Breast epithelium (tissue), 4 donors: ENCODE results near the gene RPS6KL1. TPM values are rescaled to one million over a fixed set of nuclear protein-coding genes. Genes with fewer than 3 reads are reported as not detected.

Experiments used
- DNase-seq, 2 donors: peaks; one replicate each; pipeline ENCODE4 v3.0.0-alpha.2; 2019; ENCODE audit warnings: low spot score in 2 of 2
- H3K27ac ChIP-seq, 2 donors: fragments of 200-600 bp; sonication (generic) in 1 of 2; one replicate each; pipeline ENCODE4 v1.5.1; 2016 to 2019; ENCODE audit warnings: mild to moderate bottlenecking in 1 of 2
- H3K27me3 ChIP-seq, 2 donors: fragments of 200-600 bp; sonication (generic) in 1 of 2; one replicate each; pipeline versions ENCODE4 v1.5.1 to v1.6.0; 2017 to 2019; ENCODE audit warnings: control low read depth in 1 of 2, mild to moderate bottlenecking in 1 of 2
- H3K36me3 ChIP-seq: fragments of 200-600 bp; one replicate; pipeline ENCODE4 v1.5.1; 2019
- H3K4me1 ChIP-seq, 2 donors: fragments of 200-600 bp; sonication (generic); one replicate each; pipeline ENCODE4 v1.5.1; 2016 to 2019; ENCODE audit warnings: control low read depth in 1 of 2
- H3K4me3 ChIP-seq, 3 donors: fragments of 200-600 bp; sonication (generic); 1 replicate in 2 of 3; 2 replicates in 1 of 3; pipeline ENCODE4 v1.5.1; 2016 to 2019; ENCODE audit warnings: mild to moderate bottlenecking in 3 of 3, moderate library complexity in 2 of 3
- H3K9me3 ChIP-seq, 2 donors: fragments of 200-600 bp; sonication (generic) in 1 of 2; one replicate each; pipeline ENCODE4 v1.5.1; 2016 to 2019; ENCODE audit warnings: control low read depth in 1 of 2
- POLR2A ChIP-seq: fragments of 450-650 bp; IDR thresholded peaks from one replicate; pipeline ENCODE4 v1.6.1; 2016; ENCODE audit warnings: antibody characterized with exemption, mild to moderate bottlenecking, moderate library complexity
- POLR2AphosphoS5 ChIP-seq, 3 donors: sonication (generic); formaldehyde crosslinking; IDR thresholded peaks; one replicate each; pipeline ENCODE4 v1.6.1; 2017; ENCODE audit warnings: antibody characterized with exemption in 3 of 3
- intact Hi-C: fragments of 100-400 bp; cut with DNase I; formaldehyde crosslinking; loops from one replicate; pipeline ENCODE4 v1.15.1; 2023; ENCODE audit warnings: low total_unique reads
- total RNA-seq, 3 donors: library from RNA; depleted of rRNA; stranded (reverse); fragments of >200 nt; gene quantifications; one replicate each; pipeline ENCODE4 v1.1.0, GENCODE V29; 2016
- TF ChIP-seq, protein P1 (sequence below), 3 donors: fragments of 450-650 bp; IDR thresholded peaks; one replicate each; pipeline ENCODE4 v1.5.1; 2016 to 2017; ENCODE audit warnings: antibody characterized with exemption in 3 of 3, mild to moderate bottlenecking in 3 of 3, moderate library complexity in 3 of 3

The RPS6KL1 gene
- total RNA-seq, 3 donors from 2014 or later, result 2.9 to 5.6 (median 3.3) TPM

DNA sequence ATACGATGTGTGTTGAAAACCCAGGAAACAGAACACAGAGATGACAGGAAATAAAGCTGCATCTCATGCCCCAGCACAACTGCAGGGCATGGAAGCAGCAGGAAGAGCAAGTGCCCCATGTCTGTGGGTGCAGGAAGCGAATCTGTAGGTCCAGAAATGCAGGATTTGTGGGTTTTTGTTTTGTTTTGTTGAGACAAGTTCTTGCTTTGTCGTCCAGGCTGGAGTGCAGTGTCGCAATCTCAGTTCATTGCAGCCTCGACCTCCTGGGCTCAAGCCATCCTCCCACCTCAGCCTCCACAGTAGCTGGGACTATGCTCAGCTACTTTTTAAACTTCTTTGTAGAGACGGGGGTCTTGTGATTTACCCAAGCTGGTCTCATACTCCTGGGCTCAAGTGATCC lies 6.2 kb upstream of the RPS6KL1 start:
- no peak overlapping the region for H3K4me3 ChIP-seq
- no peaks in the 10 kb centered on the region for H3K36me3 ChIP-seq
- H3K27ac ChIP-seq, result no peak overlapping the region
- intact Hi-C loops, result no loop called here
- no peak for TF ChIP-seq POLR2AphosphoS5 (IDR thresholded peaks at IDR 0.05)
- TF ChIP-seq, protein P1, sequence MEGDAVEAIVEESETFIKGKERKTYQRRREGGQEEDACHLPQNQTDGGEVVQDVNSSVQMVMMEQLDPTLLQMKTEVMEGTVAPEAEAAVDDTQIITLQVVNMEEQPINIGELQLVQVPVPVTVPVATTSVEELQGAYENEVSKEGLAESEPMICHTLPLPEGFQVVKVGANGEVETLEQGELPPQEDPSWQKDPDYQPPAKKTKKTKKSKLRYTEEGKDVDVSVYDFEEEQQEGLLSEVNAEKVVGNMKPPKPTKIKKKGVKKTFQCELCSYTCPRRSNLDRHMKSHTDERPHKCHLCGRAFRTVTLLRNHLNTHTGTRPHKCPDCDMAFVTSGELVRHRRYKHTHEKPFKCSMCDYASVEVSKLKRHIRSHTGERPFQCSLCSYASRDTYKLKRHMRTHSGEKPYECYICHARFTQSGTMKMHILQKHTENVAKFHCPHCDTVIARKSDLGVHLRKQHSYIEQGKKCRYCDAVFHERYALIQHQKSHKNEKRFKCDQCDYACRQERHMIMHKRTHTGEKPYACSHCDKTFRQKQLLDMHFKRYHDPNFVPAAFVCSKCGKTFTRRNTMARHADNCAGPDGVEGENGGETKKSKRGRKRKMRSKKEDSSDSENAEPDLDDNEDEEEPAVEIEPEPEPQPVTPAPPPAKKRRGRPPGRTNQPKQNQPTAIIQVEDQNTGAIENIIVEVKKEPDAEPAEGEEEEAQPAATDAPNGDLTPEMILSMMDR (IDR thresholded peaks at IDR 0.05), result no peak
- no peaks in the 10 kb centered on the region for H3K27me3 ChIP-seq
- H3K4me1 ChIP-seq, result no peaks in the 10 kb centered on the region
- no peaks in the 10 kb centered on the region for H3K9me3 ChIP-seq
- DNase-seq, result no peak

DNA sequence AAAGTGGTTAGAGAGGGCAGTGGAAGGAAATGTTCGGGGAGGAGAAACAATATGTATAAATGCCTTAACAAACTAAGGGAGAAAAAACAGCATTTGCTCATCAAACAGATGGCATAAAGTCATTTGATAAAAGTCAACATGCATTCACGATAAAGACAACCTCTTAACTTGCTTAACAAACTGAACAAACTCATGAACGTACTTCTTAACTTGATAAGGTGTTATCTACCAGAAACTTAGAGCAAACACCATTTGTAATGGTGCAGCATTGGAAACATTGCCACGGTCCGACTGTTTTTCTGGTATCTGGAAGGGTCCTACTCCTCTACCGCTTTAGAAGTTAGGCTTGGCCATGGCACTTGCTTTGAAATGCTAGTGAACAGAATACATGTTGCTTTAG lies 4.2 kb upstream of the RPS6KL1 start:
- H3K4me3 ChIP-seq, result no peak overlapping the region
- TF ChIP-seq POLR2A, result no peak
- TF ChIP-seq POLR2AphosphoS5 (IDR thresholded peaks at IDR 0.05), result no peak
- TF ChIP-seq, protein P1 (IDR thresholded peaks at IDR 0.05), result no peak
- H3K9me3 ChIP-seq, result no peaks in the 10 kb centered on the region
- intact Hi-C loops, result no loop called here
- no peaks in the 10 kb centered on the region for H3K27me3 ChIP-seq
- H3K4me1 ChIP-seq, result no peaks in the 10 kb centered on the region
- no peak for DNase-seq
- H3K36me3 ChIP-seq, result no peaks in the 10 kb centered on the region
- H3K27ac ChIP-seq, result no peak overlapping the region

DNA sequence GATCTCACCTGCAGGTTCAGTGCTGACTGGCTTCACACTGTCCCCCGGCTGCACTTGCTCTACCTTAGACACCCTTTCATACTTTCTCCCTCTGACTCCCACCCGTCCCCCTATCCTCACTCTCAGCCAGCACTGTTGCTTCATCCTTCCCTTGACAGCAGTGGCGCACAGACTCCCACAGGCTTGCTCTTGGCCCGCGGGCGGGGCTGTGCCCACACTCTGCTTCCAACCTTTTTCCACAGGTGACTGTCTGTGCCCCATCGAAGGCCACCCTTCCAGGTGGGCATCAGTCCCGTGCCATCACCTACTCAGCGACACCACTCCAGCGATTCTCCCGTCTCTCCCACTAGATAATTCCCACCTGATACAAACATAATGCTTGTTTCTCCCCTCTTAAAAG lies 1.0 kb upstream of the RPS6KL1 start:
- no peak for DNase-seq
- intact Hi-C loops, result no loop called here
- no peak for TF ChIP-seq POLR2AphosphoS5 (IDR thresholded peaks at IDR 0.05)
- TF ChIP-seq, protein P1 (IDR thresholded peaks at IDR 0.05), result no peak
- TF ChIP-seq POLR2A, result no peak
- no peak overlapping the region for H3K27ac ChIP-seq
- H3K4me3 ChIP-seq, result no peak overlapping the region
- no peaks in the 10 kb centered on the region for H3K27me3 ChIP-seq
- H3K36me3 ChIP-seq, result no peaks in the 10 kb centered on the region
- no peaks in the 10 kb centered on the region for H3K4me1 ChIP-seq
- no peaks in the 10 kb centered on the region for H3K9me3 ChIP-seq

DNA sequence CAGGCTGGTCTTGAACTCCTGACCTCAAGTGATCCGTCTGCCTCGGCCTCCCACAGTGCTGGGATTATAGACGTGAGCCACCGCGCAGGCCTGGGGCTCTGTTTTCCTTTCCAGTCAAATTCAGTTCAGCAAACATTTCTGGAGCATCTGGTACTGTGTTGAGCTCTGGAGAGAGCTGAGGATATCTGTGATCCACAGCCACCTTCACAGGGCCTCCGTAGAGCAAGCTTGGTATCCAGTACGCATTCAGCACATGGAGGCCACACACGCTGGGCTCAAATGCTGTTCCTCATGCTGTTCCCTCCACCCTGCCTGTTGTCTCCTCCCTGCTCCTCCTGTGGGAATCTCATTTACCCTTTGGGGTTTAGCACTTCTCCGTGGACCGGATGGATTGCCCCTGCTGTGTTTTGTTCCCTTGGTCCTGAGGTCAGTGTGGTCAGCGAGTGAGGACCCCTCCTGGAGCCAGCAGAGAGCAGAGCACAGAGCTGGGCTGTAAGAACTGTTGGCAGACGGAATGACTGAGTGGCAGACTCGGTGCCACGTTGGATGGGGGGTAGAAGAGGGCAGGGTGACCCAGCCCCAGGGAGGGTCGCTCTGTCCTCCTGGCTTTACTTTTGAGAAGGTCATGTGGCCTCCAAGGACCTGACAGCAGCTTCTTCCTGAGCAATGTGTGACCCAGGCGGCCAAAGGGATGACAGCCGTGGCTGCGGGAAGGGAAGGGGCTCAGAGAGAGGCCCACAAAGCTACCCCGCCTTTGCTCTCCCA lies 891 bp downstream of the RPS6KL1 start:
- H3K27me3 ChIP-seq, result no peaks in the 10 kb centered on the region
- H3K4me3 ChIP-seq, result peak overlapping the region; percentile 47 to 73 (median 59)
- peaks cover 6 to 14% of the 10 kb centered on the region in 2 donors for H3K4me1 ChIP-seq
- no peaks in the 10 kb centered on the region for H3K36me3 ChIP-seq
- H3K27ac ChIP-seq, result peak overlapping the region; percentile 62 to 68
- H3K9me3 ChIP-seq, result no peaks in the 10 kb centered on the region
- no peak for DNase-seq
- TF ChIP-seq POLR2A (no peak), POLR2AphosphoS5 (IDR thresholded peaks at IDR 0.05) (no peak)
- TF ChIP-seq, protein P1 (IDR thresholded peaks at IDR 0.05), result no peak
- intact Hi-C loops, result no loop called here

DNA sequence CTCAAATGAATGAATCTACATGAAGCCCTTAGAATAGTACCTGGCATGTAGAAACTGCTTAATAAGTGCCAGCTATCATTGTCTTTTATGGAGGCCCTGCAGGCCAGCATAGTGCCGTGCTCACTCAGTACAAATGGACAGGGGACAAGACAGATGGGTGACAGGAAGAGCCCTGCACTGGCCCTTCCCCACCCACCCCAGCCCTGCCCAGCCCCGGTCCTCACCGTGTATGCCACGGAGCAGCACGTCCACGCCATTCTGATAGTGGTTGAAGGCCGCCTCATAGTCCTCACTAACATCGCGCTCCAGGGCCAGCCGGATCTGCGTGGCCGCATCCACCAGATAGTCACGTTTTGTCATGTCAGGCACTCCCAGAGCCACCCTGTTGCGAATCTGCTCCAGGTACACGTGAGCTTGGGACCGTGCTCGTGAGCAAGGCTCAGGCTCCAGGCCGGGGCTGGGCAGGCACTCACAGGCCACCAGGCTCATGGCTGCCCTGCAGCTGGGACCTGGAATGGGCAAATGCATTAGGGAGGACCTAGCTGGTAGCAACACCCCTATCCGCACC lies 1.9 kb downstream of the RPS6KL1 start:
- no peak overlapping the region for H3K4me3 ChIP-seq
- no peak overlapping the region for H3K27ac ChIP-seq
- H3K4me1 ChIP-seq, result peaks cover 6 to 19% of the 10 kb centered on the region in 2 donors
- no peaks in the 10 kb centered on the region for H3K9me3 ChIP-seq
- TF ChIP-seq, protein P1 (IDR thresholded peaks at IDR 0.05), result no peak
- TF ChIP-seq POLR2A (no peak), POLR2AphosphoS5 (IDR thresholded peaks at IDR 0.05) (no peak)
- no peak for DNase-seq
- no peaks in the 10 kb centered on the region for H3K36me3 ChIP-seq
- no peaks in the 10 kb centered on the region for H3K27me3 ChIP-seq
- intact Hi-C loops, result no loop called here
